ENCODE results near the gene KCNK13. TPM values are rescaled to one million over a fixed set of nuclear protein-coding genes. Genes with fewer than 3 reads are reported as not detected.

The KCNK13 gene
- total and polyA plus RNA-seq, 2 of the 4 experiments (the other 2 are of a cell fraction) = not detected

DNA sequence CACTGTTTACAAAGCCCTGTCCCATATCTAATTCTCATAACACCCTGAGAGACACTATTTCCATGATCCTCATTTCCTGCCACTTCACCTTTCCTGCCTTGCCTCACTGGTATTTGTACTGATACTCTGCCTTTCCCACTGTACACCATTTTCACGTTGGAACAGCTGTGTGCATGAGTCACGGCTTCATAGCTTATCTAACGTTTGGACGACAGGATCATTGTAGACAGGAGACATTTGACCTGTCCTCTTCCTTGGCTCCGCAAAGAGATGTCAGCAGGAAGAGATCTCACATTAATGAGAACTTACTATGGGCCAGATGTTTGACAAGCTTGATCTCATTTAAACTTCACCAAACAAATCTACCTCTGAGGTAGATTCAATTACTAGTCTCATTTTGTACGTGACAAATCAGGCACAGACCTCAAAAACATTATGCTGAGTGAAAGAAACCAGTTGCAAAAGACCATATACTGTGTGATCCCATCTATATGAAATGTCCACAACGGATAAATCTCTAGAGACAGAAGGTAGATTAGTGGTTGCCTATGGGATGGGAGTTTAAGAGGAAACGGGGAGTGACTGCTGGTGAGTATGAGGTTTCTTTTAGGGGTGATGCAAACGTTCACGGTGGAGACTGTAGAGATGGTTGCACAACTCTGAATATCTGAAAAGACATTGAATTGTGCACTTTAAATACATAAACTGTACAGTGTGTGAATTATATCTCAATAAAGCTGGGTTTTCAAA is 71.2 kb downstream of the KCNK13 start:
- DNase-seq = peak; percentile 26
- H3K23ac ChIP-seq (ENCODE audit: low read depth, low read length) = no peak overlapping the region
- H3K4me2 ChIP-seq (ENCODE audit: low read depth, low read length) = no peak overlapping the region
- H2BK120ac ChIP-seq (ENCODE audit: low read depth, low read length) = no peak overlapping the region
- no peak overlapping the region for H2BK20ac ChIP-seq (ENCODE audit: low read depth, low read length)
- H3K36me3 ChIP-seq (ENCODE audit: control insufficient read depth, insufficient read depth, low read length) = no peaks in the 10 kb centered on the region
- no peak overlapping the region for H4K91ac ChIP-seq (ENCODE audit: insufficient read depth, low read depth, low read length)
- no peak overlapping the region for H4K5ac ChIP-seq (ENCODE audit: low read depth, low read length)
- ChIA-PET POLR2A (ENCODE audit: unreplicated experiment) (no interaction called here), CTCF (no interaction called here)
- intact Hi-C loops (cut with micrococcal nuclease) (no loop called here), dilution Hi-C loops (cut with HindIII; ENCODE audit: low sequenced_read_pairs, unreplicated experiment) (no loop called here), in situ Hi-C loops (cut with MboI; ENCODE audit: low sequenced_read_pairs) (no loop called here)
- no peak overlapping the region for H3K14ac ChIP-seq (replicated peaks; ENCODE audit: low read depth, low read length)
- no peak overlapping the region for H3K4ac ChIP-seq (ENCODE audit: low read depth, low read length)
- no peak overlapping the region for H2AK5ac ChIP-seq (ENCODE audit: low read depth, low read length)
- ATAC-seq (ENCODE audit: low read depth) = 0 out of 2 replicates have a peak, but pooled peaks have one; percentile 21
- H3K27me3 ChIP-seq (ENCODE audit: control insufficient read depth, insufficient read depth, low read length) = peaks cover 11% of the 10 kb centered on the region
- no peaks in the 10 kb centered on the region for H3K79me1 ChIP-seq (ENCODE audit: low read depth in 1 of 2, low read length in 2 of 2)
- H2BK5ac ChIP-seq (ENCODE audit: low read depth, low read length, poor library complexity, severe bottlenecking) = no peak overlapping the region
- no peak overlapping the region for H3K27ac ChIP-seq (ENCODE audit: insufficient read depth, low read length)
- TF ChIP-seq, protein P1, sequence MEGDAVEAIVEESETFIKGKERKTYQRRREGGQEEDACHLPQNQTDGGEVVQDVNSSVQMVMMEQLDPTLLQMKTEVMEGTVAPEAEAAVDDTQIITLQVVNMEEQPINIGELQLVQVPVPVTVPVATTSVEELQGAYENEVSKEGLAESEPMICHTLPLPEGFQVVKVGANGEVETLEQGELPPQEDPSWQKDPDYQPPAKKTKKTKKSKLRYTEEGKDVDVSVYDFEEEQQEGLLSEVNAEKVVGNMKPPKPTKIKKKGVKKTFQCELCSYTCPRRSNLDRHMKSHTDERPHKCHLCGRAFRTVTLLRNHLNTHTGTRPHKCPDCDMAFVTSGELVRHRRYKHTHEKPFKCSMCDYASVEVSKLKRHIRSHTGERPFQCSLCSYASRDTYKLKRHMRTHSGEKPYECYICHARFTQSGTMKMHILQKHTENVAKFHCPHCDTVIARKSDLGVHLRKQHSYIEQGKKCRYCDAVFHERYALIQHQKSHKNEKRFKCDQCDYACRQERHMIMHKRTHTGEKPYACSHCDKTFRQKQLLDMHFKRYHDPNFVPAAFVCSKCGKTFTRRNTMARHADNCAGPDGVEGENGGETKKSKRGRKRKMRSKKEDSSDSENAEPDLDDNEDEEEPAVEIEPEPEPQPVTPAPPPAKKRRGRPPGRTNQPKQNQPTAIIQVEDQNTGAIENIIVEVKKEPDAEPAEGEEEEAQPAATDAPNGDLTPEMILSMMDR (conservative IDR thresholded peaks at IDR 0.05; ENCODE audit: low read depth, low read length) = no peak
- no peak for TF ChIP-seq MXI1 (IDR thresholded peaks at IDR 0.05; ENCODE audit: borderline replicate concordance, low read depth, low read length)
- no peak for TF ChIP-seq ELK1 (IDR thresholded peaks at IDR 0.05; ENCODE audit: borderline replicate concordance, low read depth, low read length)
- 0 out of 2 replicates have a peak, but pooled peaks have one; percentile 19 for TF ChIP-seq CEBPB (IDR thresholded peaks at IDR 0.05; ENCODE audit: low read depth, low read length)
- TF ChIP-seq RAD21 (IDR thresholded peaks at IDR 0.05; ENCODE audit: low read length) = no peak
- no TSS peak for BruUV-seq (replicated peaks)
- no peak overlapping the region for H2AFZ ChIP-seq (replicated peaks; ENCODE audit: low read length, poor library complexity)
- no peak overlapping the region for H3K18ac ChIP-seq (ENCODE audit: low read depth, low read length)
- 6% methylated on average over 4 of the region's 10 CpGs; no CpG with 5 or more reads in 1 of the 2 experiments for WGBS, 2 experiments (ENCODE audit: extremely low coverage in 2 of 2, insufficient read length in 1 of 2)
- no peak overlapping the region for H2BK15ac ChIP-seq (ENCODE audit: low read depth, low read length)
- H3K9me3 ChIP-seq (ENCODE audit: control insufficient read depth, insufficient read depth, low read length) = no peaks in the 10 kb centered on the region
- H3K9me1 ChIP-seq (ENCODE audit: insufficient read depth, low read length) = no peaks in the 10 kb centered on the region
- H4K8ac ChIP-seq (ENCODE audit: low read depth in 2 of 2, low read length in 2 of 2) = no peak overlapping the region
- no peak overlapping the region for H2AK9ac ChIP-seq (replicated peaks; ENCODE audit: low read depth, low read length, poor library complexity)
- H3K4me1 ChIP-seq (ENCODE audit: control insufficient read depth, insufficient read depth, low read length) = no peaks in the 10 kb centered on the region
- H3K9ac ChIP-seq (ENCODE audit: low read depth, low read length) = no peak overlapping the region
- H4K20me1 ChIP-seq (ENCODE audit: insufficient read depth, low read length) = no peaks in the 10 kb centered on the region
- H3K4me3 ChIP-seq (ENCODE audit: insufficient read depth, low read depth, low read length) = no peak overlapping the region
- H3K56ac ChIP-seq (ENCODE audit: extremely low read depth, insufficient read depth, low read length) = no peak overlapping the region
